Occipital lobe (tissue), 2 donors: ENCODE measurements around the gene ARMC9. TPM values are rescaled to one million over a fixed set of nuclear protein-coding genes. Genes with fewer than 3 reads are reported as not detected.
"Not testable (repeated sequence)": the region's sequence is repeated elsewhere in the genome, so short reads cannot be mapped to it uniquely, and the experiment has no call there.

Experiments
- DNase-seq: peaks from one replicate; lab custom pipeline; 2025; lab: John Stamatoyannopoulos, UW
- total RNA-seq: library from RNA; depleted of rRNA; stranded (reverse); fragments of >200 nt; gene quantifications from one replicate; pipeline ENCODE4 v1.2.3, GENCODE V29; 2014

ARMC9 gene
- total RNA-seq, 1 donor from 2014 or later, result 16.1 TPM

DNA sequence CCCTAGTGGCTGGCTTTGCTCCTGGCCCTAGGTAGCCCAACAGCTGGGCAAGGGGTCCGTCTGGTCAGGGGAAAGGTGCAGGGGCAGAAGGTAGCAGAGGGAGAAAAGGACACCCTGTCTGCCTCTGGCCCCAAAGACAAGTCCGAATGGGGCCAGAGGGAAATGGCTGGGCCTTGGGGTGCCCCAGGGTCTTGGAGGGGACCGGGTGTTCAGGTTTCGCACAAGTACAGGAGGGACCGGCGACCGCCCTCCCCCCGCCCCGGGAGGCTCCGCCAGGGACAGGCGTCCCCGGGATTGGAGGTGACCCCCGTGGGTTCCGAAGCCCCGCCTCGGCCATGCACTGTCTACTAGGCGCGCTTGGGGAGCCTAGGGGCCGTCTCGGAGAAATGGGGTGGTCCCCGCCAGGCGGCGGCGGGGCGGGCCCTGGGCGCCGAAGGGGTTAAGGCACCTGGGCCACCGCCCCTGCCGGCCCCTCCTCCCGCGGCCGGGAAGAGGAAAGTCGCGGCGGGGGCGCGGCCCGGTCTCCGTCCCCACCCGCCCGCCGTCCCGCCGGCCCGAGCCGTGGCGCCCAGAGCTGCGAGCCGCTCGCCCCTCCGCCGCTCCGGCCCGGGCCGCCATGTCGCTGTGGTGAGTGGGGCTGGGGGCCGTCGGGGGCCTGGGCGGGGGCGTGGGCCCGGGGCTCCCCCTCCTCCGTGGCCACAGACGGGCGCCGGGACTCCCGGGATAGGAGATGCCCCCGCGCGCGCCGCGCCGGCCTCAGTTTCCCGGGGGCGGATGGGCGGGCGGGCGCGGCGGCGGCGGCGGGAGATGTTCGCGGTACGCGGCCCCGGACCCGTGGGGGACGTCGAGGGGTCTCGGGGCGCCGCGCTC, 197.0 kb downstream of the ARMC9 start, which contains the start of gene B3GNT7:
TSS of gene B3GNT7 (plus strand) at position 523 of the 870 bp plus-strand sequence. CDS start at position 617, 94 bp downstream.
- no peak for DNase-seq

DNA sequence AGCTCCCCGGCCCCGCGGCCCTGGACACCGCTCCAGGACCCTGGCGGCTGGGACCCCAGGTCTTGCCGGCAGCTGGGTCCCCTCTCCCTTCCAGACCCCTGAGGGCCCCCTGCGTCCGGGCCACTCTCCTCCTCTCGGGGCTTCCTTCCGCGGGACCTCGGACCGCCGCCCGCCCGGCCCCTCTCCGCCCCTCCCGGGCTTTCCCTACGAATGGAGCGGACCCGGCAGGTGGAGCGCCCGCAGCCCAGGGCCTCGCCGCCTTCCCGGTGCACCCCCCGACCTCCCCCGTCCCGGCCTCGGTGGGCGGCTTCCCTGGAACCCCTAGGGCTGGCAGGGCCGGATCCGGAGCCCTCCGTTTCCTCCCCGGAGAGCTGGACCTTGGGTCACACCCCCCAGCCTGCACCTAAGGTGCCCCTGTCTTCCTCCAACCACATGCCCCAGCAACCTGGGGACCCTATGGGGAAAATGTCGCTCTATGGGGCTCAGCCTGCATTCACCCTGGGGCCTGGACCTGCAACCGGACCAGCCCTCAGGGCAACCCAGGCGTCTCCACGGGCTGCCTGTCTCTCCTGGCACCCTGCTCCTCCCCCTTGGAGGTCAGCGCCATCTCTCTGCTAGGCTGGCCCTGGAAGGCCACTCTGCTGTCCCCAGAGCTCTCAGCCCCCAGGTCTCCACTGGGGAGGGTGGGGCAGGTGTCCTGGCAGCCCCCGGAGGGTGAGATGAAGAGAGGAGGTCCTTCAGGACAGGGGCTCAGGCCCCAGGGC, 197.8 kb downstream of the ARMC9 start:
- no peak for DNase-seq

DNA sequence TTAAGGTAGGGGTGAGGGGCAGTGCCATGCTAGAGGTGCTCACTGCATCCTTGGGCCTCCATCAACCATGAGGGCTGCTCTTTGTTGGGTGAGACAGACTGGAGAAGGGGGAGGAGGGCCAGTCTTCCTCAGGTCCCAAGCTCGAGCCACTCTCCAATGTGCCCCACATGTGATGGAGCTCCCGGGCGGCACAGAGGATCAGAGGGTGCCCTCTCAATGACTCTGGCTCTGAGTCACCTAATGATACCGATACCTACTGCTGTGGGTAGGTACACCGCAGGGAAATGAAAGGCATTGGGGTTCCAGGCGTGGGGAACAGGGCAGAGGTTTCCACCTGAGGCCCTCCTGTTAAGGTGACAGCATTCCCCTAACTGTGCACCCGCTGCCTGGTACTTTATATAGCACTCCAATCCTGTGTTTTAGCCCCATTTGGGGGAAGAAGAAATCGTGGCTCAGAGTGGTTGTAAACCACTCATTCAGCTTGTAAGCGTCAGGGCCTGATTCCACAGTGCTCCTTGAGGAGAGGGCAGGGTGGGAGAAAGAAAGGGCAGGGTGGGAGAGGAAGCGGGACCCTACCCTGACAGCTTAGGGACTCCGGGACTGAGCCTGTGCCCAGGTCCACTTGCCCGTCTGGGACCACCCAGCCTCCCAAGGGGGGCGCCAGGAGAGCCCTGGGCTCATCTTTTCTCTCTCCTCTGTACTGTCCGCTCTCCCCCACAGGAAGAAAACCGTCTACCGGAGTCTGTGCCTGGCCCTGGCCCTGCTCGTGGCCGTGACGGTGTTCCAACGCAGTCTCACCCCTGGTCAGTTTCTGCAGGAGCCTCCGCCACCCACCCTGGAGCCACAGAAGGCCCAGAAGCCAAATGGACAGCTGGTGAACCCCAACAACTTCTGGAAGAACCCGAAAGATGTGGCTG, 198.8 kb downstream of the ARMC9 start:
- no peak for DNase-seq

DNA sequence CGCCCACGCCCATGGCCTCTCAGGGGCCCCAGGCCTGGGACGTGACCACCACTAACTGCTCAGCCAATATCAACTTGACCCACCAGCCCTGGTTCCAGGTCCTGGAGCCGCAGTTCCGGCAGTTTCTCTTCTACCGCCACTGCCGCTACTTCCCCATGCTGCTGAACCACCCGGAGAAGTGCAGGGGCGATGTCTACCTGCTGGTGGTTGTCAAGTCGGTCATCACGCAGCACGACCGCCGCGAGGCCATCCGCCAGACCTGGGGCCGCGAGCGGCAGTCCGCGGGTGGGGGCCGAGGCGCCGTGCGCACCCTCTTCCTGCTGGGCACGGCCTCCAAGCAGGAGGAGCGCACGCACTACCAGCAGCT, 199.5 kb downstream of the ARMC9 start:
- no peak for DNase-seq

DNA sequence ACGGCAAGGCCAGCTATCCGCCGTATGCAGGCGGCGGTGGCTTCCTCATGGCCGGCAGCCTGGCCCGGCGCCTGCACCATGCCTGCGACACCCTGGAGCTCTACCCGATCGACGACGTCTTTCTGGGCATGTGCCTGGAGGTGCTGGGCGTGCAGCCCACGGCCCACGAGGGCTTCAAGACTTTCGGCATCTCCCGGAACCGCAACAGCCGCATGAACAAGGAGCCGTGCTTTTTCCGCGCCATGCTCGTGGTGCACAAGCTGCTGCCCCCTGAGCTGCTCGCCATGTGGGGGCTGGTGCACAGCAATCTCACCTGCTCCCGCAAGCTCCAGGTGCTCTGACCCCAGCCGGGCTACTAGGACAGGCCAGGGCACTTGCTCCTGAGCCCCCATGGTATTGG, 200.2 kb downstream of the ARMC9 start:
- no peak for DNase-seq

DNA sequence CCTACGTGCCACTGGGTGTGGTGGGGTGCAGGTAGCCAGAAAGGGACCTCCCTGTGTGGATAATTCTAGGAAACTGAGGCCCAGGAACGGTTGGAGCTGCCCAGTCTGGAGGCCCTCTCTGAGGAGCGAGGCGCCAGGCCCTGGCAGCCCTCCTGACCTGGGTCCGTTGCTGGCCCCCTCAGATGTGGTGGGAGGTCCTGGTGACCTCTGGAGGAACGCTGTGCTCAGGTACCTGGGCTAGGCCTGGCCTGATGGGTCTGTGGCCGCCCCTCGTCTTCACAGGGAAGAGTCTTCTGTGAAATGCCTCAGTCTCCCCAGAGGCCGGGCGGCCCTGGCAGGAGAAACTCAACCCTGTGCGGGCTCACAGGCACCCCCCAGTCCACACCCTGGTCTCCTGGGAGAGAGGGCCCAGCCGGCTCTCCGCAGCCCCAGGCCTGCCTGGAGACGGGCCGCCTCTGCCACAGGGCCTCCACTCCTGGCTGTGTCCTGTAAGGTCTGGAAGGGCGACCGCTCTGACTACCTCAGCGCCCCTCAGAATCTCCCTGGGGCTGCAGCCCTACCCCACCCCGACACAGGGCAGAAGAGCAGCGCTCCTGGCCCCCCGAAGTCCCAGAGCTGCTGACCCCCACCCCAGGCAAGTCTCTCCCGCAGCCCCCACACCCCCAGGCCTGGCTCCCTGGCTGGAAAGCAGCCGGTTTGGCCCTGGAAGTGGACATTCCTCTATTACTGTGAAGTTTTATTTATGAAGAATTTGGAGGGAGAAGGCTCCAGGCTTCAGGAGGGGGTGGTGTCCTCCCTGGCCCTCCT, 200.8 kb downstream of the ARMC9 start:
- DNase-seq, result no peak

DNA sequence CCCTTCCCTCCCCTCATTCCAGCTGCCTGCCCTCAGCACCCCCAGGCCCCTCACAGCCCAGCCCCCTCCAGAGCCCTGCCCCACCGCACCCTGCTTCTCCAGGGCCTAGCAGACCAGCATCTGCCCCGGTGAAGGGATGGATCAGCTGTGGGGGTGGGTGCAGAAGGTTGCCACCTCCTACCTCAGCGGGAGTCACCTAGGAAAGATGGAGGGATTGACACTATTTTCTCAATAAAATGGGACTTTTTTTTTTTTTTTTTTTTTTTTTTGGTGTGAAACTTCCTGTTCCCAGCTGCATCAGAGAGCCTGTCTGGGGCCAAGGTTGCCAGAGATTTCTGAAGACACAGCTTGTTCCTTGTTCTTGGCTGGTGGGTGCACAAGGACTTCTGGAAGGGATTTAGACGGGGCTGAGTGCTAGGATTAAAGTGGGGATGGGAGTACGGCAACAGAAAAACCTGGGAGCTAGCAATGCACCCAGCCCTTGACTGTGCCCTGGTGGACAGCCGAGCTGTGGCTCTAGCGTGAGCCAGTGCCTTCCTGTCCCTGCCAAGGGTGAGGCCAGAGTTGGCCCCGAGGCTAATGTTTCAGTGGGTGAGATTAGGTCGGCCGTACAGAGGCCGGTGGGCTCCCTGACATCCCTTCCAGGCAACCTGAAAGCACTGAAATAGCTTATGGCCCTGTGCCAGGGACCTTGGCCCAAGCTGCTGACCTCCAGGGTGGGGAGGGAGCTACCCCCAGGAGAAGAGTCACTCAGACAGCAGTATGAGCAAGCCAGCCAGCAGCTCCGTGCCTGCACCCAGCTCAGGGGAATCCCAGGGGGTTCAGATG, 201.6 kb downstream of the ARMC9 start:
- no peak for DNase-seq

DNA sequence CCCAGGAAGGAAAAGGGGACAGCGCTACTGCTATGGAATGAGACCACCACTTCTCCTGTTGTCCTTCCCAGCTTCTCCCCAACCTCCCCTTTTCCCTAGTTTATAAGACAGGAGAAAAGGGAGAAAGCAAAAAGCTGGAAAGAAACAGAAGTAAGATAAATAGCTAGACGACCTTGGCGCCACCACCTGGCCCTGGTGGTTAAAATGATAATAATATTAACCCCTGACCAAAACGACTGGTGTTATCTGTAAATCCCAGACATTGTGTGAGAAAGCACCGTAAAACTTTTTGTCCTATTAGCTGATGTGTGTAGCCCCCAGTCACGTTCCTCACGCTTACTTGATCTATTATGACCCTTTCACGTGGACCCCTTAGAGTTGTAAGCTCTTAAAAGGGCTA, 202.2 kb downstream of the ARMC9 start:
- DNase-seq, result not testable (repeated sequence)

DNA sequence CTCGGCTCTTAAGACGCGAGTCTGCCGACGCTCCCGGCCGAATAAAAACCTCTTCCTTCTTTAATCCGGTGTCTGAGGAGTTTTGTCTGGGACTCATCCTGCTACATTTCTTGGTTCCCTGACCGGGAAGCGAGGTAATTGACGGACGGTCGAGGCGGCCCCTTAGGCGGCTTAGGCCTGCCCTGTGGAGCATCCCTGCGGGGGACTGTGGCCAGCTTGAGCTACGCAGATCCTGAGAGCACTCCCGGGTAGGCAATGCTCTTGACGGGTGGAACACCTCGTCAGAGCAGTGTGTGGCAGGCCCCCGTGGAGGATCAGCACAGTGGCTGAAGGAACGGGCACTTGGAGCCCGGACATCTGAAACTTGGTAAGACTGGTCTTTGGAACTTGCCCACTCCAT, 202.7 kb downstream of the ARMC9 start:
- DNase-seq, result not testable (repeated sequence)

DNA sequence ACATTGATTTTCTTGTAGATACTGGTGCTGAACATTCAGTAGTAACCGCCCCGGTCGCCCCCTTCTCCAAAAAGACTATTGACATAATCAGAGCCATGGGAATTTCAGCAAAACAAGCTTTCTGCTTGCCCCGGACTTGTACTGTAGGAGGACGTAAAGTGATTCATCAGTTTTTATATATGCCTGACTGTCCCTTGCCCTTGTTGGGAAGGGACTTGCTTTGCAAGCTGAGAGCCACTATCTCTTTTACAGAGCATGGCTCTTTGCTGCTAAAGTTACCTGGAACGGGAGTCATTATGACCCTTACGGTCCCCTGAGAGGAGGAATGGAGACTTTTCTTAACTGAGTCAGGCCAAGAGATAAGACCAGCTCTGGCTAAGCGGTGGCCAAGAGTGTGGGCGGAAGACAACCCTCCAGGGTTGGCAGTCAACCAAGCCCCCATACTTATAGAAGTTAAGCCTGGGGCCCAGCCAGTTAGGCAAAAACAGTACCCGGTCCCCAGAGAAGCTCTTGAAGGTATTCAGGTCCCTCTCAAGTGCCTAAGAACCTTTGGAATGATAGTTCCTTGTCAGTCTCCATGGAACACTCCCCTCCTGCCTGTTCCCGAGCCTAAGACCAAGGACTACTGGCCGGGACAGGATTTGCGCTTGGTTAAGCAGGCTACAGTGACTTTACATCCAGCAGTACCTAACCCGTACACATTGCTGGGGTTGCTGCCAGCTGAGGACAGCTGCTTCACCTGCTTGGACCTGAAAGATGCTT, 205.2 kb downstream of the ARMC9 start:
- not testable (repeated sequence) for DNase-seq

DNA sequence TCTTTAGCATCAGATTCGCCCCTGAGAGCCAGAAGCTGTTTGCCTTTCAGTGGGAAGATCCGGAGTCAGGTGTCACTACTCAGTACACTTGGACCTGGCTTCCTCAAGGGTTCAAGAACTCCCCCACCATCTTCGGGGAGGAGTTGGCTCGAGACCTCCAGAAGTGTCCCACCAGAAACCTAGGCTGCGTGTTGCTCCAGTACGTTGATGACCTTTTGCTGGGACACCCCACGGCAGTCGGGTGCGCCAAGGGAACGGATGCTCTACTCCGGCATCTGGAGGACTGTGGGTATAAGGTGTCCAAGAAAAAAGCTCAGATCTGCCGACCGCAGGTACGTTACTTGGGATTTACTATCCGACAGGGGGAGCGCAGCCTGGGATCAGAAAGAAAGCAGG, 205.8 kb downstream of the ARMC9 start:
- DNase-seq, result not testable (repeated sequence)

DNA sequence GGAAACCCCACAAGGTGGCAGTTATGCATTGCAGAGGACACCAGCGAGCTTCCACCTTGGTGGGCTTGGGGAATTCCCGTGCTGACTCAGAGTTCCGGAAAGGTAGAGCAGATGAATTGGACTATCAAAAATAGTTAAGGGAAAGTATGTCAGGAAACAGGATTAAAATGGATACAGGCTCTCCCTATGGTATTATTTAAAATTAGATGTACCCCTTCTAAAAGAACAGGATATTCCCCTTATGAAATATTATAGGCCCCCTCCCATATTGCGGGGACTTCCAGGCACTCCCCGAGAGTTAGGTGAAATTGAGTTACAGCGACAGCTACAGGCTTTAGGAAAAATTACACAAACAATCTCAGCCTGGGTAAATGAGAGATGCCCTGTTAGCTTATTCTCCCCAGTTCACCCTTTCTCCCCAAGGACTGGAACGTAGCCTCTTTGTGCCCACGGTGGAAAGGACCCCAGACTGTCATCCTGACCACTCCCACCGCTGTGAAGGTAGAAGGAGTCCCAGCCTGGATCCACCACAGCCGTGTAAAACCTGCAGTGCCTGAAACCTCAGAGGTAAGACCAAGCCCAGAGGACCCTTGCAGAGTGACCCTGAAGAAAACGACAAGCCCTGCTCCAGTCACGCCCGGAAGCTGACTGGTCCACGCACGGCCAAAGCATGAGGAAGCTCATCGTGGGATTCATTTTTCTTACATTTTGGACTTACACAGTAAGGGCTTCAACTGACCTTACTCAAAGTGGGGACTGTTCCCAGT, 207.4 kb downstream of the ARMC9 start:
- DNase-seq, result not testable (repeated sequence)

DNA sequence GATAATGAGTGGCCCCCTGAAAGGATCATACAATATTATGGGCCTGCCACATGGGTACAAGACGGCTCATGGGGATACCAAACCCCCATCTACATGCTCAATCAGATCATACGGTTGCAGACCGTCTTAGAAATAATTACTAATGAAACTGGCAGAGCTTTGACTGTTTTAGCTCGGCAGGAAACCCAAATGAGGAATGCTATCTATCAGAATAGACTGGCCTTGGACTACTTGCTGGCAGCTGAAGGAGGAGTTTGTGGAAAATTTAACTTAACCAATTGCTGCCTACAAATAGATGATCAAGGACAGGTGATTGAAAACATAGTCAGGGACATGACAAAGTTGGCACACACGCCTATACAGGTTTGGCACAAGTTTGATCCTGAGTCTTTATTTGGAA, 209.3 kb downstream of the ARMC9 start:
- DNase-seq, result not testable (repeated sequence)

DNA sequence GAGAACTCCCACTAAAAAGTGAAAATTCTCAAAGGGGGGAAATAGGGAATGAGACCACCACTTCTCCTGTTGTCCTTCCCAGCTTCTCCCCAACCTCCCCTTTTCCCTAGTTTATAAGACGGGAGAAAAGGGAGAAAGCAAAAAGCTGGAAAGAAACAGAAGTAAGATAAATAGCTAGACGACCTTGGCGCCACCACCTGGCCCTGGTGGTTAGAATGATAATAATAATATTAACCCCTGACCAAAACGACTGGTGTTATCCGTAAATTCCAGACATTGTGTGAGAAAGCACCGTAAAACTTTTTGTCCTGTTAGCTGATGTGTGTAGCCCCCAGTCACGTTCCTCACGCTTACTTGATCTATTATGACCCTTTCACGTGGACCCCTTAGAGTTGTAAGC, 209.9 kb downstream of the ARMC9 start:
- DNase-seq, result not testable (repeated sequence)

DNA sequence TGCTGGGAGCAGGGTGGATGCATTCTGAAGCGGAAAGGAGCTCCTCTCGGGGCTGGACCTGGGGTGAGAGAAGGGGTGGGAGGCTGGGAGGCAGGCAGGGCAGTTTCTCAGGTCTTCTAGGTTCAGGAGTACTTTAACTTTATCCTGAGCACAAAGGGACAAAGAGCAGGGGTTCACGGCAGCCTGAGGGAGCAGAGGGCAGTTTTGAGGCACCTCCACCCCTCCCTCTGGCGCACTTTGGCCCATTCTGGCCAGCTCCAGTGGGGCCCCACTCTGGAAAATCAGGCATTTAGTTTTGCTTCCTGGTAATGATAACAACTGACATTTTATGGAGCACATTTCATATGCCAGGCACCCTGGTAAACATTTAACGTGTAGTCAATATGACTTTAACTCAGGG, 211.3 kb downstream of the ARMC9 start:
- no peak for DNase-seq

DNA sequence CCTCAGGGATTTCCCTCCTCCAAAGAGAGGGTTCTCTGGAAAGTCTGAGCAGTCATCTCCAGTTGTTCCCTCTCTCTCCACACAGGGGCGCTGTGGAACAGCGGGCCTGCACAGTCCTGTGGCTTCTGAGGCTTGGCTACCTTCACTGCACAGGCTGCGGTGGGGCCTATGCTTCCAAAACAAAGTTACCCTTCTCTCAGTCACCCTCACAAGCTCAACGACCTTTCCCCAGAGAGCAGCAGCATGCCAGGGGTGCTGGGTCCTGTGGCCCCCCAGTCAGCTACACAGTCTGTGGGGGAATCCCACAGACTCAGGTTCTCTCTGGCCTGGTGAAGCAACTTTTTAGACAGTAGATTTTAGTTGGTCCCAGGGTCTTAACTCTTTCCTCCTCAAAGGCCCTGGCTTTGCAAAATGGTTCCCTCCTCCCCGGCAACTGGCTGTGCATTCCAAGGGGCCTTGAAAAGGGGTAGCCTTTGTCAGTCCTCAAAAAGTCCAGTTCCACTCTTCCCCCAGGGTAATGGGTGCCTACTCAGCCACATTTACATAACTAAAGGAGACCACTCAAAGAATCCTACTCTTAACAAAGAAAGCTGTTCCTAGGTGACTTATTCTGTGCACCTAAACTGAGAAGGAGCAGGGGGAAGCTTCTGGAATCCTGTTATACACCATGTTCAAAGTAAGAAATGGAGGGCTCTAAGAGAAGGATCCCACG, 212.0 kb downstream of the ARMC9 start:
- DNase-seq, result no peak

DNA sequence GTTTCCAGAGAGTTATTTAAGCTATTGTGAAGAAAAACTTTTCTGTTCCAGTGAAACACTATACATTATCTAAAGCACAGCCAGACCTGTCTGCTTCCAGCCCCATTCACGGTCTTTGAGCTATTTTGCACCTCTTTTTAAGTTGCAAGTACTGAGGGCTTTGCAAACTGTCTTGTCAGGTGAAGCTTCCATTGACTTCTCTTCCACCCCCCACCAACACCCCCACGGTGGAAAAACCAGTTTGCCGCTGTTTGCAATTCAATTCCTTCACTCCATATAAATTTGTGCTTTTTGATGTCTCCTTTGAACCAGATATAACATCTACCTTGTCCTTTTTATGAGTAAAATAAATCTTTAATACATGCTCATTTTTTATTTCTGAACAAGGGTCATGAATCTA, 212.8 kb downstream of the ARMC9 start:
- no peak for DNase-seq
